GM19452 (cell line): Measurements from ENCODE around the gene FLT3LG.
A peak's percentile ranks its signal among the peaks of the same experiment; 100 is the strongest.
"Not testable (repeated sequence)": the region's sequence is repeated elsewhere in the genome, so short reads cannot be mapped to it uniquely, and the experiment has no call there.

Source experiments
- ATAC-seq: cut with Tn5 transposase; IDR thresholded peaks from one replicate; pipeline ENCODE4 v1.9.1; 2021; ENCODE audit not compliant: unreplicated experiment

FLT3LG gene

DNA sequence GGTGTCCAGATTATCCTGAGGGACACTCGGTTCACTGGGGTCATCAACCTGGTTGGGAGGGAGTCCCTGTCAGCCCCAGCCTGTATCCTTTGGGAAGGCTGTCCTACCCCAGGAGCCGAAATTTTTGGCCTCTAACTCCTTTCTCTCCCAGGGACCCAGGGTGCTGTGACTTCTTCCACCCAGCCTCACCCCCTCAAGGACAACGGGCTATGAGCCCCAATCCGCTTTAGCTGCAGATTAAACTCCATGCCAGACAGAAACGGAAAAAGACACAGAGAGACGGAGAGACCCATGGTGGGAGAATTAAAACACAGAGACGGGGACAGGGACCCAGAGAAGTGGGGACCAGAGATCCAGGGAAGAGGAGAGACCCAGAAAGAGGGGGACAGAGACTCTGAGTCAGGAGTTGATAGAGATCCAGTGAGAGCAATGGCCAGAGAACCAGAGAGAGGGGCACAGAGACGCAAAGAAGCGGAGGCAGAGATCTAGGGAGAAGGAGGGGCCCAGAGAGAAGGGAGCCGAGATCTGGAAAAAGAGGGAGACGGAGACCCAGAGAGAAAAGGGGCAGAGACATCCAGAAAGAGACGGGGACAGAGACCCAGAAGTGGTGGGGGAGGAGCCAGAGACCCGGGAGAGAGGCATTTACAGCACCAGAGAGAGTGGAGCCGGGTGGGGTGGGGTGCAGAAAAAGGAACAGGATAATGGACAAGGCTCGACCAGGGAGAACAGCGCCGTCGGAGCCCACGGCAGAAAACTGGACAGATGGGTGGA is 33.4 kb upstream of the FLT3LG start:
- no peak for ATAC-seq

GRCh38 chr19:49441210-49441959 is 32.6 kb upstream of the FLT3LG start, which contains the start of gene SLC17A7:
SLC17A7 (minus strand) TSS chr19:49441527; CDS start chr19:49441379, 148 bp downstream.
- ATAC-seq: no peak

DNA sequence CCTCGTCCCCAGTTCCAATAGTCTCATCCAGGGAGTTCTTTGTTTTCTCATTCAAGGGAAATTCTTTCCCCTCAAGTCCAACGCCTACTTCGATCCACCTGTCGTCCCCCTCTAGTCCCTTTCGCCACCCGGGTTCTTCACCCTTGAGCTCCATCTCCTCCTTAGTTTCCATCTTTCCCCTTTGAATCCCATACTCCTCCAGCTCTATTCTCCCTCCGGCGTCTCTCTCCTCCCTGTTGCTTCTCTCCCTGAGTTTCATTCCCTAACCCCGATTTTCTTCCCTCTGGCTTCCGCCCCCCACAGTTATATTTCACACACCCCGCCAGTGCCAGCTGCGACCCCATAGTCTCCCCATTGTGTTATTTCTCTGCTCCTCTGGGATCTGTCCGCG is 32.1 kb upstream of the FLT3LG start:
- no peak for ATAC-seq

GRCh38 chr19:49442354-49442753 is 31.7 kb upstream of the FLT3LG start:
- no peak for ATAC-seq

- ATAC-seq: no peak
Observed at GRCh38 chr19:49442771-49443365, 31.1 kb upstream of the FLT3LG start.

- ATAC-seq: peak; percentile 71
Observed at GRCh38 chr19:49443366-49444099, 30.5 kb upstream of the FLT3LG start.

GRCh38 chr19:49444100-49444700 is 29.8 kb upstream of the FLT3LG start:
- ATAC-seq: not testable (repeated sequence)

DNA sequence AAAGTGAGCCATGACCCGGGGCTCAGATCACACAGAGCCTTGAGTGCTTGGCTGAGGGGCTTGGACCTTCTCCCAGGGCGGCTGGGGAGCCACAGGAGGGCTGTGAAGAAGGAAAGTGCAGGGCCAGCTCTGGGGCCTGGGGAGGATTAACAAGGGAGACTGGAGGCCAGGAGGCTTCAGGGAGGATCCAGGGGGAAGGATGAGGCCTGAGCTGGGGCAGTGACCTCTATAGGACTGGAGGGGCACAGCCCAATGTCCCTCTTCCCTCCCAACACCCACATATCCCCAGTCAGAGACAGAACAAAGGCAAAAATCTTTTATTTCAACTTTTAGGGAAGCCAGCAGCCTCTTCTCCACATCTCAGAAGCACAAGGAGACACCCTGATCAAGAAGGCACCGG is 28.0 kb upstream of the FLT3LG start:
- ATAC-seq: no peak

GRCh38 chr19:49447485-49448431 is 26.3 kb upstream of the FLT3LG start:
- ATAC-seq: no peak

DNA sequence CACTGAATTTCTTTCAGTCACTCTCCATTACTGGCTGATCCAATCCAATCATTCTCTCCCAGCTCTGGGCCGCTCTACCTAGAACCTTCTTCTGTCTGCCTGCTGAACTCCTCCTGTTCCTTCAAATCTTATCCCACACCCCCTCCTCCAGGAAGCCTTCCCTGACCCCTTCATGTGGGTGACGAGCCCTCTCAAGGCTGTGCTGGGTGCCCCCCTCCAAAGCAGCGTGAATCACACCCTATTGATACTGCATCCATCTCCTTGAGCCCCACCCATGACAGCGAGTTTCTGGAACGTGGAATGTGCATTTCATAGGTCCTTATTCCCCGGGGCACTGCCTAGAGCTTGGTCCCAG is 25.6 kb upstream of the FLT3LG start:
- ATAC-seq: no peak

- ATAC-seq: no peak
Observed at GRCh38 chr19:49450405-49450804, 23.6 kb upstream of the FLT3LG start.

GRCh38 chr19:49451430-49452181 is 22.4 kb upstream of the FLT3LG start, which contains the start of gene PIH1D1:
PIH1D1 (minus strand) TSS chr19:49451814; CDS start chr19:49451574, 240 bp downstream.
- ATAC-seq: peak; percentile 54

GRCh38 chr19:49453013-49453756 is 20.8 kb upstream of the FLT3LG start, which contains the start of gene ALDH16A1:
ALDH16A1 (plus strand) TSS chr19:49453225; CDS start chr19:49453332, 107 bp downstream.
- ATAC-seq: peak; percentile 88

DNA sequence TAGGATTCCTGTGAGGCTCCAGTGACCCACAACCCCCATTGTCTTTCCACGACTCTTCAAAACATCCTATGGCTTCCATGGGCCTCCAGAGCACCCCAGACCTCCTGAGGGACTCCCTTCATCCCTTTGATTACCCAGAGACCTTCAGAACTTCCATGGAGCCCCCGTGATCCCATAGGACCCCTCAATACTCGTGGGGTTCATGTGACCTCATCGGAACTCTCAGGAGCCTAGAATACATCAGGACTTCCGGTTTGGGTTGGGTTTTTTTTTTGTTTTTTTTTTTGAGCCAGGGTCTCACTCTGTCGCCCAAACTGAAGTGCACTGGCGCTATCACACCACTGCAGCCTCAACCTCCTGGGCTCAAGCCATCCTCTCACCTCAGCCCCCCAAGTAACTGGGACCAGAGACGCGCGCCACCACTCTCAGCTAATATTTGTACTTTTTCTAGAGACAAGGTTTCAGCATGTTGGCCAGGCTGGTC is 20.2 kb upstream of the FLT3LG start:
- ATAC-seq: no peak

- ATAC-seq: no peak
Observed at GRCh38 chr19:49455773-49456172, 18.2 kb upstream of the FLT3LG start.

DNA sequence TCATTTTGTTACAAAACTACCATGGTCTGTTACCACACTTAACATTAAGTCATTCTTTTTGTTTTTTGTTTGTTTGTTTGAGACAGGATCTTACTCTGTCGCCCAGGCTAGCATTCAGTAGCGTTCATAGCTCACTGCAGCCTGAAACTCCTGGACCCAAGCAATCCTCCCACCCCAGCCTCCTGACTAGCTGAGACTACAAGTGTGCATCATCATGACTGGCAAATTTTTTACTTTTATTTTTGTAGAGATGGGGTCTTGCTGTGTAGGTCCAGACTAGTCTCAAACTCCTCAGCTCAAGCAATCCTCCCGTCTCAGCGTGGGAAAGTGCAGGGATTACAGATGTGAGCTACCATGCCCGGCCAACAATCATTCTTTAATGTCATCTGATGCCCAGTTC is 17.7 kb upstream of the FLT3LG start:
- no peak for ATAC-seq

DNA sequence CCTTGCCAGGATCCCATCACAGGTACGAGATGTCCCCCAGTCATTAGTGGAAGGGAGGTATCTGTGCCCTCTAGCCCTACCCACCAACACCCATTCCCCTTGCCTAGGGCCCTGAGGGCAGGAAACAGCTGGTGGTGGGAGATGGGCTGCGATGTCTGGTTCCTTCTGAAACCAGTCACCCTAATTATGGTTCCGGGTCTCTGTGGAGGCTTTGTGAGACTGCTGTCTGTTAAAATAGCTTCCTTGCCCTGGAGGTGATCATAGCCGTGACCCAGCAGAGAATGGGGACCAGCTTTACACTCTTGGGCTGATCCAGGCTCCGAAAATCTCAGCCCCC is 15.5 kb upstream of the FLT3LG start:
- ATAC-seq: no peak

DNA sequence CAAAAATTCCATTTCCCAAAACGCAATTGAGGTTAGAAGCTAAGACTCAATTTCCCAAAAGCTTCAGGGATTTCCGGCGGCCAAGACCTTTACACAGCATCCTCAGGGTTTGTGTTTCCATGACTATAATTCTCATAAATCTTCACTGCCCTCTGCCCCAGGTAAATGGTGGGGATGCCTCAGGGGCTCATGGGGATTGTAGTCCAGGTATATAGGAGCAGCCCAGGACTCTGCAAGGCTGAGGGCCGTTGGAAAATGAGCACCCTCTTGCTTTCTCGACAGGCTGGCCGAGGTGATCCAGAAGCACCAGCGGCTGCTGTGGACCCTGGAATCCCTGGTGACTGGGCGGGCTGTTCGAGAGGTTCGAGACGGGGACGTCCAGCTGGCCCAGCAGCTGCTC is 14.6 kb upstream of the FLT3LG start:
- no peak for ATAC-seq
